A549 (cell line): ENCODE measurements around the gene RASSF6.
A peak's percentile ranks its signal among the peaks of the same experiment; 100 is the strongest.

Source experiments
- BCL3 ChIP-seq: fragments of >200 bp; sonication (Bioruptor Twin); formaldehyde crosslinking; IDR thresholded peaks from 3 replicates; pipeline ENCODE4 v1.6.1; 2016
- BHLHE40 ChIP-seq: IDR thresholded peaks from 2 replicates; pipeline ENCODE4 v1.6.1; 2012; ENCODE audit warnings: low read depth, low read length, inconsistent platforms
- CHD2 ChIP-seq: fragments of 150-350 bp; IDR thresholded peaks from 2 replicates; pipeline ENCODE4 v1.6.1; 2014; ENCODE audit warnings: low read length; ENCODE audit not compliant: partially characterized antibody
- FOXS1 ChIP-seq: fragments of 250-450 bp; sonication (Bioruptor Pico); IDR thresholded peaks from 2 replicates; pipeline ENCODE4 v1.5.0; 2020; ENCODE audit warnings: mild to moderate bottlenecking, moderate library complexity
- JUNB ChIP-seq: fragments of >200 bp; sonication (Bioruptor Twin); formaldehyde crosslinking; IDR thresholded peaks from 2 replicates; pipeline ENCODE4 v1.6.1; 2016
- KDM1A ChIP-seq: fragments of 200-600 bp; sonication (generic); IDR thresholded peaks from 2 replicates; pipeline ENCODE4 v1.6.1; 2016; ENCODE audit warnings: low read depth, mild to moderate bottlenecking
- MAX ChIP-seq: IDR thresholded peaks from 2 replicates; pipeline ENCODE4 v1.6.1; 2012
- PHF8 ChIP-seq: fragments of 200-600 bp; sonication (generic); IDR thresholded peaks from 2 replicates; pipeline ENCODE4 v1.6.1; 2016; ENCODE audit warnings: low read depth, mild to moderate bottlenecking, antibody characterized with exemption, moderate library complexity, borderline replicate concordance
- POLR2A ChIP-seq: IDR thresholded peaks from 2 replicates; pipeline ENCODE4 v1.6.1; 2012; ENCODE audit warnings: mild to moderate bottlenecking, low read length
- SREBF2 ChIP-seq: fragments of 450-650 bp; IDR thresholded peaks from 2 replicates; pipeline ENCODE4 v1.6.1; 2014; ENCODE audit warnings: mild to moderate bottlenecking, moderate library complexity
- TP53 ChIP-seq: fragments of 250-450 bp; sonication (Bioruptor Pico); IDR thresholded peaks from 2 replicates; pipeline ENCODE4 v1.5.0; 2021; ENCODE audit warnings: mild to moderate bottlenecking, moderate library complexity
- TF ChIP-seq, protein P1 (sequence below): fragments of >200 bp; sonication (Bioruptor Twin); formaldehyde crosslinking; IDR thresholded peaks from 3 replicates; pipeline ENCODE4 v1.5.1; 2016
- TF ChIP-seq, protein P2 (sequence below): fragments of 200-600 bp; sonication (generic); IDR thresholded peaks from 2 replicates; pipeline ENCODE4 v1.6.1; 2016; ENCODE audit warnings: antibody characterized with exemption, mild to moderate bottlenecking, moderate library complexity

GRCh38 chr4:73599182-73599581 lies 21.1 kb downstream of the RASSF6 start:
- TF ChIP-seq, protein P1, sequence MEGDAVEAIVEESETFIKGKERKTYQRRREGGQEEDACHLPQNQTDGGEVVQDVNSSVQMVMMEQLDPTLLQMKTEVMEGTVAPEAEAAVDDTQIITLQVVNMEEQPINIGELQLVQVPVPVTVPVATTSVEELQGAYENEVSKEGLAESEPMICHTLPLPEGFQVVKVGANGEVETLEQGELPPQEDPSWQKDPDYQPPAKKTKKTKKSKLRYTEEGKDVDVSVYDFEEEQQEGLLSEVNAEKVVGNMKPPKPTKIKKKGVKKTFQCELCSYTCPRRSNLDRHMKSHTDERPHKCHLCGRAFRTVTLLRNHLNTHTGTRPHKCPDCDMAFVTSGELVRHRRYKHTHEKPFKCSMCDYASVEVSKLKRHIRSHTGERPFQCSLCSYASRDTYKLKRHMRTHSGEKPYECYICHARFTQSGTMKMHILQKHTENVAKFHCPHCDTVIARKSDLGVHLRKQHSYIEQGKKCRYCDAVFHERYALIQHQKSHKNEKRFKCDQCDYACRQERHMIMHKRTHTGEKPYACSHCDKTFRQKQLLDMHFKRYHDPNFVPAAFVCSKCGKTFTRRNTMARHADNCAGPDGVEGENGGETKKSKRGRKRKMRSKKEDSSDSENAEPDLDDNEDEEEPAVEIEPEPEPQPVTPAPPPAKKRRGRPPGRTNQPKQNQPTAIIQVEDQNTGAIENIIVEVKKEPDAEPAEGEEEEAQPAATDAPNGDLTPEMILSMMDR, result no peak
- TF ChIP-seq JUNB, result no peak
- no peak for TF ChIP-seq POLR2A
- TF ChIP-seq KDM1A, result no peak
- no peak for TF ChIP-seq SREBF2
- no peak for TF ChIP-seq BCL3
- no peak for TF ChIP-seq TP53 (CRISPR knock-in tag)
- 0 out of 2 replicates have a peak, but pooled peaks have one; percentile 16 for TF ChIP-seq MAX
- no peak for TF ChIP-seq CHD2
- no peak for TF ChIP-seq FOXS1 (CRISPR knock-in tag)
- no peak for TF ChIP-seq PHF8
- TF ChIP-seq, protein P2, sequence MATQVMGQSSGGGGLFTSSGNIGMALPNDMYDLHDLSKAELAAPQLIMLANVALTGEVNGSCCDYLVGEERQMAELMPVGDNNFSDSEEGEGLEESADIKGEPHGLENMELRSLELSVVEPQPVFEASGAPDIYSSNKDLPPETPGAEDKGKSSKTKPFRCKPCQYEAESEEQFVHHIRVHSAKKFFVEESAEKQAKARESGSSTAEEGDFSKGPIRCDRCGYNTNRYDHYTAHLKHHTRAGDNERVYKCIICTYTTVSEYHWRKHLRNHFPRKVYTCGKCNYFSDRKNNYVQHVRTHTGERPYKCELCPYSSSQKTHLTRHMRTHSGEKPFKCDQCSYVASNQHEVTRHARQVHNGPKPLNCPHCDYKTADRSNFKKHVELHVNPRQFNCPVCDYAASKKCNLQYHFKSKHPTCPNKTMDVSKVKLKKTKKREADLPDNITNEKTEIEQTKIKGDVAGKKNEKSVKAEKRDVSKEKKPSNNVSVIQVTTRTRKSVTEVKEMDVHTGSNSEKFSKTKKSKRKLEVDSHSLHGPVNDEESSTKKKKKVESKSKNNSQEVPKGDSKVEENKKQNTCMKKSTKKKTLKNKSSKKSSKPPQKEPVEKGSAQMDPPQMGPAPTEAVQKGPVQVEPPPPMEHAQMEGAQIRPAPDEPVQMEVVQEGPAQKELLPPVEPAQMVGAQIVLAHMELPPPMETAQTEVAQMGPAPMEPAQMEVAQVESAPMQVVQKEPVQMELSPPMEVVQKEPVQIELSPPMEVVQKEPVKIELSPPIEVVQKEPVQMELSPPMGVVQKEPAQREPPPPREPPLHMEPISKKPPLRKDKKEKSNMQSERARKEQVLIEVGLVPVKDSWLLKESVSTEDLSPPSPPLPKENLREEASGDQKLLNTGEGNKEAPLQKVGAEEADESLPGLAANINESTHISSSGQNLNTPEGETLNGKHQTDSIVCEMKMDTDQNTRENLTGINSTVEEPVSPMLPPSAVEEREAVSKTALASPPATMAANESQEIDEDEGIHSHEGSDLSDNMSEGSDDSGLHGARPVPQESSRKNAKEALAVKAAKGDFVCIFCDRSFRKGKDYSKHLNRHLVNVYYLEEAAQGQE, result no peak
- TF ChIP-seq BHLHE40, result no peak
